ENCODE results near the gene THAP12.

DNA sequence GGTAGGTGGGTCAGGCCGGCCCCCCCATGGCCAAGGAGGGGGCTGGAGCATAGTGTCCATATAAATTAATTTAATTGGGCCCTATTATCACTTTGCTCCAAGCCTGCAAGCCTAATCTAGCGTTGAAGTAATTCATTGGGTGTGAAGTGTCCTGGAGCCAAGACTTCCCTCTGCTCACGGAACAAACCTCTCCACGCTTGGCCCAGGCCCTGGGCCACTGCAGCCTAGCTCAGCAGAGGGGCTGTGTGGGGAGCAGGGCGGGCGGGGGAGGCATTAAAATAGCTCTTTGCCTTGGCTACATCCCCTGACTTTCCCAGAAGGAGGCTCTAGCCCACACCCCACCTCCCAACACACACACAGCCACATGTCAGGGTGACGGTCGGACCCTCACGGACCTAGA is 73.5 kb downstream of the THAP12 start:
- TF ChIP-seq POLR2AphosphoS5 (IDR thresholded peaks at IDR 0.05; ENCODE audit: low read depth, low read length) = no peak
- no peak for TF ChIP-seq POLR2A (IDR thresholded peaks at IDR 0.05; ENCODE audit: low read depth, low read length)
- TF ChIP-seq SPI1 (IDR thresholded peaks at IDR 0.05; ENCODE audit: low read depth, low read length) = no peak

Measured in GM12891 (cell line).